Central memory CD8-positive, alpha-beta T cell (primary cell): ENCODE measurements around the gene PIK3R1.

Experiments
- ATAC-seq: fragments of 150-1000 bp; cut with Tn5 transposase; replicated peaks from 2 replicates; pipeline ENCODE4 v1.10.0; 2022; ENCODE audit warnings: mild to moderate bottlenecking, moderate FRiP score, moderate number of reproducible peaks; ENCODE audit not compliant: poor library complexity, severe bottlenecking; ENCODE audit errors: extremely low read depth
- DNase-seq, 2 donors: peaks; one replicate each; pipeline ENCODE4 v3.0.0; 2021; ENCODE audit warnings: low spot score in 2 of 2
- H3K27ac Mint-ChIP-seq: one replicate; pipeline ENCODE4 v1.8.0; 2022; ENCODE audit warnings: low read depth, mild to moderate bottlenecking, moderate library complexity, mixed read lengths
- H3K27me3 Mint-ChIP-seq: one replicate; pipeline ENCODE4 v1.8.0; 2022; ENCODE audit warnings: mixed read lengths
- H3K36me3 Mint-ChIP-seq: one replicate; pipeline ENCODE4 v1.8.0; 2022; ENCODE audit warnings: mild to moderate bottlenecking, moderate library complexity, mixed read lengths; ENCODE audit not compliant: insufficient read depth
- H3K4me1 Mint-ChIP-seq: one replicate; pipeline ENCODE4 v1.8.0; 2022; ENCODE audit warnings: mixed read lengths
- H3K4me3 Mint-ChIP-seq: one replicate; pipeline ENCODE4 v1.8.0; 2022; ENCODE audit warnings: mild to moderate bottlenecking, moderate library complexity, mixed read lengths
- H3K9me3 Mint-ChIP-seq: one replicate; pipeline ENCODE4 v1.8.0; 2022; ENCODE audit warnings: mixed read lengths

The PIK3R1 gene

DNA sequence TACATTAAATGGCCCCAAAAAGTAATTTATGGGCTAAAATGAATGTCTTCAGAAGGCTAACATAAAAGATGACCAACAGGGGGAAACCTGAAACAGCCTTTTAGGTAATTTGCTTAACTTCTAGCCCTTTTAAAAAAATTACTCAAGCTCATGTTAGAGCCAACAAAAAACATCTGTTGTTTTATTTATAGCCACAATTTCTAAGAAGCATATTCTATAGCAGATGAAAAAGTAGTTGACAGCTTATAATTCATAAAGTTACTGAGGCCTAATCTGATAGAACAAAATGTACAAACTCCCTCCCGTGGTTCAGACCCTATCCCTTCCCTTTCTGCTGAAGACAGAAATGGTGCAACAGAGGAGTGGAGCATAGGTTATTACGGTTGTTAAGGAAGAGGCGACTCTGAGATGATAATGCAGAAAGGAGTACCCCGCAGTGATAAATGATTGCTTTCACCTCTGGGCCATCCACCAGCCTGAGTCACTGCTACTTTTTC is 46.1 kb downstream of the PIK3R1 start:
- H3K4me3 Mint-ChIP-seq: no peak overlapping the region
- ATAC-seq: no peak
- peaks cover 2% of the 10 kb centered on the region for H3K36me3 Mint-ChIP-seq
- H3K27me3 Mint-ChIP-seq: no peaks in the 10 kb centered on the region
- no peaks in the 10 kb centered on the region for H3K9me3 Mint-ChIP-seq
- DNase-seq: no peak
- no peak overlapping the region for H3K27ac Mint-ChIP-seq
- H3K4me1 Mint-ChIP-seq: peaks cover 79% of the 10 kb centered on the region

DNA sequence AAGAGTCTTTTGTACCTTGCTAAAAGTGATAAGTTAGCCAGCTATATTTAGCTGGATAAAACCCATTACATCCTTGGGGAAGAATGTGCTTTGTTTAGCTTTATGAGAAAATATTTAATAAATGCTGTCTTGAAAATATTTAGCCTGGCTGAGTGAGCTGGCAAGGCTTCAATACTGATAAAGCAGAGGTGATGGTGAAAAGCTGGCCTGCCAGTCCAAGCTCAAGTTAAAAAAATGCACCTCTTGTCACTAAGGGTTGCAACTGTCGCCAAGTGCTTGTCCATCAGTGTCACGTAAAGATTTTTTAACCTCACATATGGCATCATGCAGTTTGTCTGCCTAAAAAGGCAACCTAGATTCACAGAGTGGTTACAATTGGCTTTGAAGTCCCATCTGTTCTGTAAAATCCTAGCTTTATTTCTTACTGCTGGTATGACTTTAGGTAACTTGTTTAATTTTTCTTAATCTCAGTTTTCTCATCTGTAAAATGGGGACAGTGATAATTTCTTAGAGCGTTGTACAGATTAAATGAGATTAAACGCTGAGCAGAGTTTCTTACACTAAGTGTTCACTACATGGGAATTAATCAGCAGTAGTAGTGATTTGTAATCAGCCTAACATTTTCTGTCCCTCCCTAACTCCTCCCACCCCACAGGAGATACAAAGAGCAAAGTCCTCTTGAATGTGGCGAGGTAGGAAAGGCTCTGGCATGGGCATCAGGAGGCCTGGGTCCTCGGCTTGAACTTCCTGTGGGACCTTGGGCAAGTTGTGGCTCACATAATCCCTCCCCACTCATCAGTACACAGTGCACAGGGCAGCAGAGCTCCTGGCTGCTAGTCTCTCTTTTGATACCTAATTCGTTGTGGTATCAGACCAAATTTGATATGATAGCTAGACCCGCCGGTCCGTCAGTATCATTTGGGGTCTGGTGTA is 48.7 kb downstream of the PIK3R1 start:
- Mint-ChIP-seq H3K4me3 (no peak overlapping the region), H3K9me3 (no peaks in the 10 kb centered on the region), H3K27me3 (no peaks in the 10 kb centered on the region), H3K36me3 (peaks cover 4% of the 10 kb centered on the region), H3K4me1 (peaks cover 76% of the 10 kb centered on the region), H3K27ac (peak overlapping the region; percentile 77)
- ATAC-seq (no peak), DNase-seq (no peak)

DNA sequence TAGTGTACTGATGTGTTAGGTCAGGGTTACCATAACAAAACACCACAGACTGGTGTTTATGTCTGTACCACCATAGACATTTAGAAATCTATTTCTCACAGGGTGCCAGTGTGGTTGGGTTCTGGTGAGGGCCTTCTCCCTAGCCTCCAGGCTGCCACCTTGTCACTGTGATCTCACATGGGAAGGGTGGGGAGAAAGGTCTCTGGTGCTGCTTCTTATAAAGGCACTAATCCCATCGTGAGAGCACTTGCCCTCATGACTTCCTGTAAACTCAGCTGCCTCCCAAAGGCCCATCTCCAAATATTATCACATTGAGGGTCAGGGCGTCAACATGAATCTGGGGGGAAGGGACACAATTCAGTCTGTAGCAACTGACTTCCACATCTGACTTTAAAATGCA is 49.8 kb downstream of the PIK3R1 start:
- H3K9me3 Mint-ChIP-seq: no peaks in the 10 kb centered on the region
- DNase-seq (no peak), ATAC-seq (peak; percentile 25)
- H3K36me3 Mint-ChIP-seq: peaks cover 4% of the 10 kb centered on the region
- peaks cover 77% of the 10 kb centered on the region for H3K4me1 Mint-ChIP-seq
- H3K27me3 Mint-ChIP-seq: no peaks in the 10 kb centered on the region
- peak overlapping the region; percentile 94 for H3K27ac Mint-ChIP-seq
- H3K4me3 Mint-ChIP-seq: peak overlapping the region; percentile 43

DNA sequence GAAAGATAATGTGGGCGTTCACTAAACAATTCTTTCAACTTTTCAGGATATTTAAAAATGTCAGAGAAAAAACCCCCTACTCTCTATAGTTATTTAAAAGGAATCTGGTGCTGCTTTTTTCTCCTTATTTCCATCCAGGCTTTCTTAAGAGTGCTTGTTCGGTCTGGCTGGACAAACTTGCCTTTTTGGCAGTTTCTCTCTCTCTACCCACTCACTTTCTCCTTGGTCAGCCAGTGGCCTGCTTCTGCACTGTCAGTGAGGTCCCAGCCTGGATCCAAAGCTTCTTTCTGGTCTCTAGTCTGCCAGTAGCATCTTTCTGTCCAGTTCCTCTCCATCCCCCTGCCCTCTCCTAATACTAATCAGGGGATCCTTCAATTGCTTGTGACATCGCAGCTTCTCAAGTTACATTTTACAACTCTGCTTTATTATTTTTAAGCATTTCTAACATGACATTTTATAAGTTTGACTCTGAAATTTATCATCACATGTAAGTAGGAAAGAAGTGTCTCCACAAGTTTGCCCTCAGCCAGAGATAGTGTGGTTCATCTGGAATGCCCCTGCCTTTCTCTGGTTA is 50.4 kb downstream of the PIK3R1 start:
- H3K27ac Mint-ChIP-seq: peak overlapping the region; percentile 94
- no peaks in the 10 kb centered on the region for H3K9me3 Mint-ChIP-seq
- peaks cover 4% of the 10 kb centered on the region for H3K36me3 Mint-ChIP-seq
- peaks cover 77% of the 10 kb centered on the region for H3K4me1 Mint-ChIP-seq
- no peaks in the 10 kb centered on the region for H3K27me3 Mint-ChIP-seq
- DNase-seq (no peak), ATAC-seq (no peak)
- H3K4me3 Mint-ChIP-seq: peak overlapping the region; percentile 43

DNA sequence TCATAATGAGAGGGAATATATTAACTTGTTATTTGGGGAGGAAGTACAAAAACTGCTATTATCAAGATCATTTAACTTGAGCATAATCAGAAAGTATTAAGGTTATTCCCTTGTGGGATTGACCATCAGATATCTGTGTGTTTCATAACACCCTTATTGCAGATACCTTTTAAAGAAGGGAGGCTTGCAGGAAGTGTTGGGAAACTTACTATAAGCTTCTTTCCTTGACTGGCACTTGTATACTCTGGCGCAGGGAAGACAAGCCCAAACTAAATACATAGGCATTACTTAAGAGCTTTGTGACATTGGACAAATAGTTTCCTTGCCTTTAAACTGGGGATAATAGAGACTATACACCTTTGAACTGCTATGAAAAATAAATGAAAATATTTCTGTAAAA is 50.9 kb downstream of the PIK3R1 start:
- H3K27ac Mint-ChIP-seq: peak overlapping the region; percentile 94
- ATAC-seq: no peak
- peaks cover 82% of the 10 kb centered on the region for H3K4me1 Mint-ChIP-seq
- peak overlapping the region; percentile 43 for H3K4me3 Mint-ChIP-seq
- no peaks in the 10 kb centered on the region for H3K27me3 Mint-ChIP-seq
- H3K9me3 Mint-ChIP-seq: no peaks in the 10 kb centered on the region
- H3K36me3 Mint-ChIP-seq: peaks cover 4% of the 10 kb centered on the region
- DNase-seq: no peak

- Mint-ChIP-seq H3K27me3 (no peaks in the 10 kb centered on the region), H3K36me3 (peaks cover 4% of the 10 kb centered on the region), H3K27ac (peak overlapping the region; percentile 94), H3K4me1 (peaks cover 81% of the 10 kb centered on the region), H3K4me3 (peak overlapping the region; percentile 50), H3K9me3 (no peaks in the 10 kb centered on the region)
- DNase-seq (no peak), ATAC-seq (no peak)
These were observed 51.5 kb downstream of the PIK3R1 start for GRCh38 chr5:68267066-68267465.

- H3K4me1 Mint-ChIP-seq: peaks cover 83% of the 10 kb centered on the region
- peak overlapping the region; percentile 88 for H3K27ac Mint-ChIP-seq
- no peaks in the 10 kb centered on the region for H3K27me3 Mint-ChIP-seq
- DNase-seq: no peak
- no peaks in the 10 kb centered on the region for H3K9me3 Mint-ChIP-seq
- peaks cover 6% of the 10 kb centered on the region for H3K36me3 Mint-ChIP-seq
- peak overlapping the region; percentile 67 for H3K4me3 Mint-ChIP-seq
- ATAC-seq: peak; percentile 61
These were observed 52.7 kb downstream of the PIK3R1 start for GRCh38 chr5:68268101-68268851.

DNA sequence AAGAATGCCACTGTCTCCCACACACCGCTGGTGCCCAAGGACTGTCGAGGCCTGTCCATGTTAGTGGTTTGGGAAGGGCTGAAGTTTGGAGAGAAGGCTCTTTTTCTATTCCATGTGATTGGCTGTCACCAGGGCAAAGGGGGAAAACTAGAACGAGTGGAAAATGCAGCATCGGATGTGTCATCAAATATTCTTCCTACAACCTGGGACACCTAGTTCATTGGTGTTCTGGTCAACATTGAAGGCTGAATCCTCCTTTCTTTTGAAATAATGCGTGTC is 53.2 kb downstream of the PIK3R1 start:
- DNase-seq: no peak
- H3K27me3 Mint-ChIP-seq: no peaks in the 10 kb centered on the region
- H3K4me1 Mint-ChIP-seq: peaks cover 83% of the 10 kb centered on the region
- peak overlapping the region; percentile 67 for H3K4me3 Mint-ChIP-seq
- no peaks in the 10 kb centered on the region for H3K9me3 Mint-ChIP-seq
- ATAC-seq: no peak
- peaks cover 8% of the 10 kb centered on the region for H3K36me3 Mint-ChIP-seq
- peak overlapping the region; percentile 88 for H3K27ac Mint-ChIP-seq

GRCh38 chr5:68269820-68270219 is 54.3 kb downstream of the PIK3R1 start:
- Mint-ChIP-seq H3K4me1 (peaks cover 83% of the 10 kb centered on the region), H3K9me3 (no peaks in the 10 kb centered on the region), H3K27ac (peak overlapping the region; percentile 88), H3K27me3 (no peaks in the 10 kb centered on the region), H3K4me3 (peak overlapping the region; percentile 54), H3K36me3 (peaks cover 17% of the 10 kb centered on the region)
- ATAC-seq (no peak), DNase-seq (no peak)

GRCh38 chr5:68270399-68270975 is 54.9 kb downstream of the PIK3R1 start:
- H3K4me3 Mint-ChIP-seq: peak overlapping the region; percentile 54
- DNase-seq (no peak), ATAC-seq (no peak)

GRCh38 chr5:68271124-68271523 is 55.6 kb downstream of the PIK3R1 start:
- H3K27ac Mint-ChIP-seq: peak overlapping the region; percentile 88
- no peaks in the 10 kb centered on the region for H3K9me3 Mint-ChIP-seq
- H3K4me3 Mint-ChIP-seq: peak overlapping the region; percentile 54
- peaks cover 22% of the 10 kb centered on the region for H3K36me3 Mint-ChIP-seq
- H3K4me1 Mint-ChIP-seq: peaks cover 78% of the 10 kb centered on the region
- no peak for DNase-seq
- H3K27me3 Mint-ChIP-seq: no peaks in the 10 kb centered on the region
- ATAC-seq: no peak

More at GRCh38 chr5:68270399-68270975, 54.9 kb downstream of the PIK3R1 start:
- Mint-ChIP-seq H3K9me3 (no peaks in the 10 kb centered on the region), H3K36me3 (peaks cover 19% of the 10 kb centered on the region), H3K27me3 (no peaks in the 10 kb centered on the region), H3K27ac (peak overlapping the region; percentile 88), H3K4me1 (peaks cover 82% of the 10 kb centered on the region)

- DNase-seq (no peak), ATAC-seq (no peak)
- Mint-ChIP-seq H3K9me3 (no peaks in the 10 kb centered on the region), H3K27ac (peak overlapping the region; percentile 88), H3K4me1 (peaks cover 72% of the 10 kb centered on the region), H3K4me3 (no peak overlapping the region), H3K27me3 (no peaks in the 10 kb centered on the region), H3K36me3 (peaks cover 30% of the 10 kb centered on the region)
These were observed 56.7 kb downstream of the PIK3R1 start for GRCh38 chr5:68272289-68272688.
